Left lung (tissue), 10 donors: ENCODE measurements around the gene MMS19. TPM values are rescaled to one million over a fixed set of nuclear protein-coding genes. Genes with fewer than 3 reads are reported as not detected.

Source experiments
- ATAC-seq: fragments of 200-7000 bp; cut with Tn5 transposase; one replicate; pipeline ENCODE4 v1.9.1; 2020; ENCODE audit warnings: moderate library complexity
- DNase-seq, 4 donors: peaks; one replicate each; pipeline ENCODE4 v3.0.0-alpha.2; 2013 to 2020
- H3K27ac ChIP-seq, 2 donors: fragments of 200-600 bp; sonication (generic) in 1 of 2; one replicate each; pipeline versions ENCODE4 v1.5.0 to v1.8.0; 2020 to 2021
- H3K27me3 ChIP-seq, 2 donors: fragments of 200-600 bp; sonication (generic) in 1 of 2; one replicate each; pipeline versions ENCODE4 v1.5.0 to v1.8.0; 2020 to 2021
- H3K36me3 ChIP-seq, 2 donors: fragments of 200-600 bp; sonication (generic) in 1 of 2; one replicate each; pipeline versions ENCODE4 v1.5.0 to v1.8.0; 2020 to 2021
- H3K4me1 ChIP-seq, 2 donors: fragments of 200-600 bp; one replicate each; pipeline ENCODE4 v1.8.0; 2021
- H3K4me3 ChIP-seq, 2 donors: fragments of 200-600 bp; sonication (generic) in 1 of 2; one replicate each; pipeline versions ENCODE4 v1.5.0 to v1.8.0; 2020 to 2021; ENCODE audit warnings: mild to moderate bottlenecking in 1 of 2
- H3K9me3 ChIP-seq, 2 donors: fragments of 200-600 bp; sonication (generic) in 1 of 2; one replicate each; pipeline versions ENCODE4 v1.5.0 to v1.8.0; 2020 to 2021
- CTCF ChIP-seq, 2 donors: fragments of 200-600 bp; sonication (generic) in 1 of 2; IDR thresholded peaks; one replicate each; pipeline versions ENCODE4 v1.5.0 to v1.8.0; 2021; ENCODE audit warnings: antibody characterized with exemption in 2 of 2
- intact Hi-C, 2 donors: fragments of 100-400 bp; cut with DNase I; formaldehyde crosslinking; loops; one replicate each; pipeline versions ENCODE4 v1.11.2 to v1.14.2; 2022
- polyA plus RNA-seq, 6 donors: library from polyadenylated mRNA; unstranded; fragments of 120-200 nt; gene quantifications; one replicate each; pipeline ENCODE4 v1.2.1, GENCODE V29; 2013; ENCODE audit not compliant: insufficient read length in 6 of 6
- total RNA-seq, 2 donors: library from RNA; stranded (reverse); fragmentation: NEBNext Ultra II Directional; extraction: Animal tissue kit (Norgen Biotek cat#: 25700); gene quantifications; one replicate each; pipeline ENCODE4 v1.2.1, GENCODE V29; 2021
- donor health status: DM: no; HTN: yes; CAD: no.
- donor health status: DM: no; HTN: no; CAD: no.

MMS19 gene
- total and polyA plus RNA-seq, 8 donors = 60.1 to 113 (median 97.4) TPM

GRCh38 chr10:97546456-97547270 is 48.4 kb upstream of the MMS19 start:
- no peak overlapping the region for H3K27ac ChIP-seq
- ATAC-seq (no peak), DNase-seq (peak in 1 of 4 donors; percentile 22)
- intact Hi-C loops = no loop called here
- no peaks in the 10 kb centered on the region for H3K9me3 ChIP-seq
- TF ChIP-seq CTCF (IDR thresholded peaks at IDR 0.05) = no peak
- H3K4me1 ChIP-seq = peaks cover 24 to 50% of the 10 kb centered on the region in 2 donors
- H3K4me3 ChIP-seq = no peak overlapping the region
- no peaks in the 10 kb centered on the region for H3K36me3 ChIP-seq
- no peaks in the 10 kb centered on the region for H3K27me3 ChIP-seq

GRCh38 chr10:97543025-97543546 is 44.9 kb upstream of the MMS19 start:
- Histone ChIP-seq H3K36me3 (no peaks in the 10 kb centered on the region), H3K4me3 (no peak overlapping the region), H3K27me3 (no peaks in the 10 kb centered on the region), H3K9me3 (no peaks in the 10 kb centered on the region), H3K4me1 (peaks cover 34 to 66% of the 10 kb centered on the region in 2 donors), H3K27ac (peak overlapping the region; percentile 87 to 92)
- intact Hi-C loops = no loop called here
- DNase-seq (peak in 2 of 4 donors; percentile 89 to 91), ATAC-seq (peak; percentile 85)
- no peak for TF ChIP-seq CTCF (IDR thresholded peaks at IDR 0.05)

- H3K36me3 ChIP-seq = no peaks in the 10 kb centered on the region
- no peak overlapping the region for H3K4me3 ChIP-seq
- H3K27ac ChIP-seq = peak overlapping the region; percentile 87 to 92
- H3K27me3 ChIP-seq = no peaks in the 10 kb centered on the region
- peak; percentile 79 for ATAC-seq
- intact Hi-C loops = no loop called here
- H3K4me1 ChIP-seq = peaks cover 34 to 61% of the 10 kb centered on the region in 2 donors
- H3K9me3 ChIP-seq = no peaks in the 10 kb centered on the region
- DNase-seq = peak in 1 of 4 donors; percentile 81
- no peak for TF ChIP-seq CTCF (IDR thresholded peaks at IDR 0.05)
Observed at GRCh38 chr10:97542169-97543024, 44.2 kb upstream of the MMS19 start.

- no peaks in the 10 kb centered on the region for H3K9me3 ChIP-seq
- H3K4me1 ChIP-seq = peaks cover 34 to 53% of the 10 kb centered on the region in 2 donors
- DNase-seq (peak in 1 of 4 donors; percentile 34), ATAC-seq (no peak)
- no peak for TF ChIP-seq CTCF (IDR thresholded peaks at IDR 0.05)
- intact Hi-C loops = no loop called here
- no peaks in the 10 kb centered on the region for H3K27me3 ChIP-seq
- H3K27ac ChIP-seq = peak overlapping the region; percentile 87 to 92
- H3K36me3 ChIP-seq = no peaks in the 10 kb centered on the region
- no peak overlapping the region for H3K4me3 ChIP-seq
Observed at GRCh38 chr10:97540669-97541500, 42.7 kb upstream of the MMS19 start.
